Measurements from ENCODE around the gene ASB7. TPM values are rescaled to one million over a fixed set of nuclear protein-coding genes. Genes with fewer than 3 reads are reported as not detected.

ASB7 gene
- total RNA-seq, 1 experiment from 2014 or later = 12.9 TPM

GRCh38 chr15:100613208-100613607 lies 10.8 kb downstream of the ASB7 start (continued):
- TF ChIP-seq USF2 (CRISPR knock-in tag; IDR thresholded peaks at IDR 0.05) = no peak

- no peak for TF ChIP-seq AR (CRISPR knock-in tag; IDR thresholded peaks at IDR 0.05)
- TF ChIP-seq GRHL2 (CRISPR knock-in tag; IDR thresholded peaks at IDR 0.05; ENCODE audit: insufficient replicate concordance, severe bottlenecking) = no peak
- TF ChIP-seq ZNF532 (CRISPR knock-in tag; IDR thresholded peaks at IDR 0.05; ENCODE audit: borderline replicate concordance) = no peak
- TF ChIP-seq RORB (CRISPR knock-in tag; IDR thresholded peaks at IDR 0.05) = no peak
- TF ChIP-seq USF1 (CRISPR knock-in tag; IDR thresholded peaks at IDR 0.05) = no peak
- TF ChIP-seq ZNF232 (CRISPR knock-in tag; IDR thresholded peaks at IDR 0.05) = no peak
- no peak for TF ChIP-seq CDX4 (CRISPR knock-in tag; IDR thresholded peaks at IDR 0.05; ENCODE audit: borderline replicate concordance)
- TF ChIP-seq ETV6 (CRISPR knock-in tag; IDR thresholded peaks at IDR 0.05) = no peak
- no peak for TF ChIP-seq ZMAT4 (CRISPR knock-in tag; IDR thresholded peaks at IDR 0.05)
- TF ChIP-seq ZNF425 (CRISPR knock-in tag; conservative IDR thresholded peaks at IDR 0.05) = no peak
- no peak for TF ChIP-seq E2F5 (CRISPR knock-in tag; IDR thresholded peaks at IDR 0.05)
- TF ChIP-seq ZNF416 (CRISPR knock-in tag; IDR thresholded peaks at IDR 0.05) = no peak
- no peak for TF ChIP-seq ERG (CRISPR knock-in tag; IDR thresholded peaks at IDR 0.05)
- H3K4me1 Mint-ChIP-seq = no peaks in the 10 kb centered on the region
- H3K9me3 Mint-ChIP-seq = no peaks in the 10 kb centered on the region
- DNase-seq (ENCODE audit: low spot score) (no peak), ATAC-seq (no peak)
- H3K27ac Mint-ChIP-seq = no peak overlapping the region
- no peak overlapping the region for H3K4me3 Mint-ChIP-seq
- CTCF ChIA-PET = no interaction called here
- H3K36me3 Mint-ChIP-seq = peaks cover 16% of the 10 kb centered on the region
- POLR2A ChIA-PET = interaction anchor here (0.6 kb wide), 2 partner anchors 45 to 231 kb away, joined by 3 to 4 read pairs; no protein-coding TSS in a partner anchor
- H3K27me3 Mint-ChIP-seq (ENCODE audit: low read depth) = no peaks in the 10 kb centered on the region
Measured at GRCh38 chr15:100614336-100614735, 11.9 kb downstream of the ASB7 start.

Data from WTC11 (cell line).